OCI-LY3 (cell line): ENCODE measurements around the gene ZBTB16.

Experiments used
- CTCF ChIP-seq: fragments of 200-600, 300-600 bp; sonication (generic); IDR thresholded peaks from 2 replicates; pipeline ENCODE4 v1.5.1; 2014; ENCODE audit warnings: antibody characterized with exemption, low read length, low read depth
- EZH2phosphoT487 ChIP-seq: fragments of 200-600 bp; shearing (Covaris generic); IDR thresholded peaks from 2 replicates; pipeline ENCODE4 v1.6.1; 2018; ENCODE audit warnings: antibody characterized with exemption, mixed run types, low read depth

DNA sequence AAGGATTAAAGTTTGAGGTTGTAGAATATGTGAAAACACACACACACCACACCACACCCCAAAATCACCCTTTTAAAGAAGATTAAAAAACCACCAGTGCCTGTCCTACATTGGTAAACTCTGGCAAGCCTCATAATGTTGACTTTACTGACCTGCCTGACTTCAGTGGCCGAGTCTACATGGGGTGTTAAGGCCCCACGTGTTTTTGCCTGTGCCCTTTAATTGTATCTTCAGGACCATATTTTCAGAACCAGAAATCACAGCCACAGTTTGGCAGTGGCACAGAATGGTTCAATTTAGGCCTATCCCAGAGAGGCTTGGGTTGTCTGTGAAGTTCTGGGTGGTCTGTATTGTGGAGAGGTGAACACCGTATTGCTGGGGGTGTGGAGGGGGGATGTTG is 33.4 kb downstream of the ZBTB16 start:
- TF ChIP-seq EZH2phosphoT487 (no peak), CTCF (no peak)
